Stimulated activated CD4-positive, alpha-beta T cell treated with anti-CD3 and anti-CD28 coated beads, Interleukin-4, amount 100 ng/mL, for 4 hours (primary cell): ENCODE results near the gene FBXO4.

ENCODE experiments used
- DNase-seq, 2 experiments: peaks; one replicate each; pipeline ENCODE4 v3.0.0-alpha.2; 2020

FBXO4 gene

DNA sequence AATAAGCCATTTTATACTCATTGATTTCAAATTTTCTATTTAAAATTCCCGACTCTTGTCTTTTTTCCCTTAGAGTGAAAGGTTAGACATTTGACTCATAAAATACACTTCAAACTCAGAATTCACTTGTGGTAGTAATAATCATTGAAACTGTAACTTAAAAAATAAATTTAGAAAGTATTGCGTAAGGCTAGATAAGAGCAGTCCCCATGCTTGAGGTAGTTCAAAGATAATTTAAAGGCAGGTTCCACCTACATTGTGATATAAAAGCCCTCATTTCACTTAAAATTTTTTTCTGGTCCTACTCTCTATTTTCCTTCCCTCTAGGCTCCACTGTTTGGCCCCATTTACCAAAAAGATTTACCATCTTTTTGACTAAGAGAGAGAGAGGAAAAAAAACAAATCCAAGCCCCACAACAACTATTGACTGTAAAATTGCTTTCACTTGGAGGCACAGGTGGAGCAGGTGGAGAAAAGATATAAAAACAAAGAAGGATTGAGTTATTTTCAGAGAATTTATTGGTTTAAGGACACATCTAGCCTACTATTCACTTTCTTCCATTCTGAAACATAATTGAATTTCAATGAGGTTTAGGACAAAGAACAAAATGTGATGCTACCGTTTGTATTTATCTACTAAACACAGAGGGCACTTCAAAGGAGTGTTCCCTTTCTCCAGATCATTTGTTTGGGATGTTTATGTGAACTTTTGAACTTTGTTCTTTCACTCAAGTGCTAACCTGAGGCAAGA lies 61.0 kb downstream of the FBXO4 start:
- DNase-seq: no peak
